Sigmoid colon (tissue), 7 donors: ENCODE results near the gene MBD4. TPM values are rescaled to one million over a fixed set of nuclear protein-coding genes. Genes with fewer than 3 reads are reported as not detected.
"Not testable (repeated sequence)": the region's sequence is repeated elsewhere in the genome, so short reads cannot be mapped to it uniquely, and the experiment has no call there.

ENCODE experiments used
- DNase-seq: peaks from one replicate; pipeline ENCODE4 v3.0.0-alpha.2; 2019
- H3K27ac ChIP-seq, 4 donors: fragments of 200-600 bp; sonication (generic); one replicate each; pipeline ENCODE4 v1.5.1; 2016 to 2019; ENCODE audit warnings: mild to moderate bottlenecking in 1 of 4
- H3K27me3 ChIP-seq, 3 donors: fragments of 200-600 bp; sonication (generic); one replicate each; pipeline ENCODE4 v1.5.1; 2019; ENCODE audit warnings: mild to moderate bottlenecking in 1 of 3
- H3K36me3 ChIP-seq, 4 donors: fragments of 200-600 bp; sonication (generic); one replicate each; pipeline ENCODE4 v1.5.1; 2016 to 2019
- H3K4me1 ChIP-seq, 4 donors: fragments of 200-600 bp; sonication (generic); one replicate each; pipeline ENCODE4 v1.5.1; 2017 to 2019
- H3K4me3 ChIP-seq, 4 donors: fragments of 200-600 bp; sonication (generic); one replicate each; pipeline ENCODE4 v1.5.1; 2017 to 2019; ENCODE audit warnings: mild to moderate bottlenecking in 2 of 4, moderate library complexity in 1 of 4
- H3K9me3 ChIP-seq, 4 donors: fragments of 200-600 bp in 3 of 4; sonication (generic) in 3 of 4; one replicate each; pipeline versions ENCODE4 v1.5.1 to v1.6.1; 2013 to 2019
- EP300 ChIP-seq, 4 donors: sonication (generic); formaldehyde crosslinking; IDR thresholded peaks; one replicate each; pipeline ENCODE4 v1.6.1; 2017; ENCODE audit warnings: antibody characterized with exemption in 4 of 4
- POLR2A ChIP-seq, 2 donors: fragments of 450-650 bp; IDR thresholded peaks; one replicate each; pipeline ENCODE4 v1.6.1; 2016; ENCODE audit warnings: antibody characterized with exemption in 2 of 2, mild to moderate bottlenecking in 2 of 2, moderate library complexity in 2 of 2
- POLR2AphosphoS5 ChIP-seq, 4 donors: sonication (generic); formaldehyde crosslinking; IDR thresholded peaks; one replicate each; pipeline ENCODE4 v1.6.1; 2017; ENCODE audit warnings: antibody characterized with exemption in 4 of 4
- WGBS, 2 donors: extraction: QIAGEN DNeasy Blood & Tissue Kit; methylation state at CpG; one replicate each; pipeline ENCODE4 v1.1.7; 2013; 5-methylcytosine and 5-hydroxymethylcytosine counted together
- intact Hi-C: fragments of 100-400 bp; cut with DNase I; formaldehyde crosslinking; loops from one replicate; pipeline ENCODE4 v1.15.1; 2023
- polyA plus RNA-seq, 3 donors: library from polyadenylated mRNA; stranded (reverse); fragments of 200-250 nt; gene quantifications; one replicate each; pipeline ENCODE4 v1.2.3, GENCODE V29; 2013
- total RNA-seq, 4 donors: library from RNA; depleted of rRNA; stranded (reverse); fragments of >200 nt; gene quantifications; one replicate each; pipeline ENCODE4 v1.1.0, GENCODE V29; 2016
- TF ChIP-seq, protein P1 (sequence below), 4 experiments: fragments of 450-650 bp in 3 of 4; fragments of 200-600 bp in 1 of 4; IDR thresholded peaks; one replicate each; pipeline ENCODE4 v1.5.1; 2016 to 2019; ENCODE audit warnings: antibody characterized with exemption in 4 of 4, mild to moderate bottlenecking in 3 of 4, moderate library complexity in 2 of 4
- donor health status: healthy with polysubstance abuse.
- donor health status: Bipolar disorder and iron deficiency.
- donor health status: healthy.

The MBD4 gene
- total and polyA plus RNA-seq, 7 donors: 11.8 to 21.6 (median 15.8) TPM

DNA sequence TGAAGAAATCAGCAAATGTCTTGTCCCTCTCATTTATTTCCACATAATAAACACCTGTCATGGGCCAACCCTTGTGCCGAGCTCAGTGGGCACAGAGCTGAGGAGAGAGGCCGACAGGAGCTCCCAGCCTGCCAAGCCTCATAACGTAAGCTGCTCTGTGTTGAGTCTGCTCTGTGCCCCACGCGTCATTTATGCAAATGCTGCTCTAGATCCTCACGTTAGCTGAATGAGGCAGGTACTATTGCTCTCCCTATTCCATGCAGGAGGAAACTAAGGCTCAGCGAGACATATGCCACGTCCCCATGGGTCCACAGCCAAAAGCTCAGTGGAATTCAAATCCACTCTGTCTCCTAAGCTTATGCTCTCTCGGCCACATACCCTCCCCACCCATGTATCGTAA, 52.8 kb downstream of the MBD4 start:
- peaks cover 0 to 44% (median 8%) of the 10 kb centered on the region in 4 donors for H3K36me3 ChIP-seq
- H3K27ac ChIP-seq: no peak overlapping the region
- H3K4me3 ChIP-seq: no peak overlapping the region
- peaks cover 0 to 12% (median 5%) of the 10 kb centered on the region in 4 donors for H3K4me1 ChIP-seq
- DNase-seq: no peak
- no peaks in the 10 kb centered on the region for H3K27me3 ChIP-seq
- TF ChIP-seq EP300 (IDR thresholded peaks at IDR 0.05) (no peak), POLR2AphosphoS5 (IDR thresholded peaks at IDR 0.05) (no peak), POLR2A (IDR thresholded peaks at IDR 0.05) (no peak)
- TF ChIP-seq, protein P1, sequence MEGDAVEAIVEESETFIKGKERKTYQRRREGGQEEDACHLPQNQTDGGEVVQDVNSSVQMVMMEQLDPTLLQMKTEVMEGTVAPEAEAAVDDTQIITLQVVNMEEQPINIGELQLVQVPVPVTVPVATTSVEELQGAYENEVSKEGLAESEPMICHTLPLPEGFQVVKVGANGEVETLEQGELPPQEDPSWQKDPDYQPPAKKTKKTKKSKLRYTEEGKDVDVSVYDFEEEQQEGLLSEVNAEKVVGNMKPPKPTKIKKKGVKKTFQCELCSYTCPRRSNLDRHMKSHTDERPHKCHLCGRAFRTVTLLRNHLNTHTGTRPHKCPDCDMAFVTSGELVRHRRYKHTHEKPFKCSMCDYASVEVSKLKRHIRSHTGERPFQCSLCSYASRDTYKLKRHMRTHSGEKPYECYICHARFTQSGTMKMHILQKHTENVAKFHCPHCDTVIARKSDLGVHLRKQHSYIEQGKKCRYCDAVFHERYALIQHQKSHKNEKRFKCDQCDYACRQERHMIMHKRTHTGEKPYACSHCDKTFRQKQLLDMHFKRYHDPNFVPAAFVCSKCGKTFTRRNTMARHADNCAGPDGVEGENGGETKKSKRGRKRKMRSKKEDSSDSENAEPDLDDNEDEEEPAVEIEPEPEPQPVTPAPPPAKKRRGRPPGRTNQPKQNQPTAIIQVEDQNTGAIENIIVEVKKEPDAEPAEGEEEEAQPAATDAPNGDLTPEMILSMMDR (IDR thresholded peaks at IDR 0.05): no peak
- intact Hi-C loops: no loop called here
- H3K9me3 ChIP-seq: no peaks in the 10 kb centered on the region
- WGBS, 2 donors: 95 to 97% methylated on average over 10 of the region's 10 CpGs

DNA sequence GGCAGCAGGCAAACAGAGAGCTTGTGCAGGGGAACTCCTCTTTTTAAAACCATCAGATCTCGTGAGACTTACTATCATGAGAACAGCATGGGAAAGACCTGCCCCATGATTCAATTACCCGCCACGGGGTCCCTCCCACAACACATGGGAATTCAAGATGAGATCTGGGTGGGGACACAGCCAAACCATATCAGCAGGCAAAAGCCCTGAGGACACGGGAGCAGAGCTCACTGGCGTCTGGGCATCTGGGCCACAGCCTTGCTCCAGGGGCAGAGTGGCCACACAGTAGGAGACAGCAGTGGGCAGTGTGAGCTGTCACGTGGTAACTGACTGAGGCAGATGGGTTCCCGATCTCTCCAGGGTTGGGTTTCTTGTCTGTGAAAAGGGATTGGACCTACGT, 54.2 kb downstream of the MBD4 start:
- H3K9me3 ChIP-seq, H3K27ac ChIP-seq, DNase-seq, intact Hi-C loops, H3K27me3 ChIP-seq, H3K4me3 ChIP-seq: not testable (repeated sequence)
- 91% methylated on average over 8 of the region's 8 CpGs for WGBS, 2 donors
- H3K36me3 ChIP-seq: peaks cover 0 to 29% (median 5%) of the 10 kb centered on the region in 4 donors
- peaks cover 0 to 12% (median 5%) of the 10 kb centered on the region in 4 donors for H3K4me1 ChIP-seq

DNA sequence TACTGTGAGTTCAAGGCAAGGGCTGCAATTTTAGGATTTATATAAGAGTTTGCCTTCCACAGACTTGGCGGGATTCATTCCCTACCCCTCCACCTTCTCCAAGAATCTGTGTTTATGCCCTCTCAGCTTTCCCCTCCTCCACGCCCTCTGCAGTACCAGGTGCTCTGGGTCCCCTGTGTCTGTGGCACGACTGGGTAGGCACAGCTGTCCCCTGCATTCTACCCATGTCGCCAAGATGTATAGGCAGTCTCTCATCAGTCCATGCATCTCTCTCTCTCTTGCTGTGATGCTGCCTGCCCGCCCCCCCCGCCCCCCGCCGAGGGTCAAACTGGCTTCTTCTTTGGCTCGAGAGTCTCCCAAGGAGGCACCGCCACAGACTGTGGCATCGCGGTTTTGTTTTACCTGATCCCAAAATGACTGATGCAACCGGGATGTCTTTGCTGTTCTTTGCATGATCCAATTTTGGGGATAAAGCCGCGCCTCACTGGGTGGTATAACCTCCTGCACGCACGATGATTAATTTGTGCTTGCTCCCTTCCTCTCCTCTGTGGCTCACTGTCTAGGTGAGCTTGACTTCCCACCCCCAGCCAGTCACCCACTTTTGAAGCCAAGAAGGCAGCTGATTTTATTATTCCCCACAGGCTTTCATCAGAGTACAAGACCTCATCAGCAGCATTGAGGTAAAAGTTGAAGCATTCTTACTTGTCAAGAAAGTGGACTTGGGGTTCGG, 55.0 kb downstream of the MBD4 start:
- intact Hi-C loops: no loop called here
- no peak overlapping the region for H3K4me3 ChIP-seq

DNA sequence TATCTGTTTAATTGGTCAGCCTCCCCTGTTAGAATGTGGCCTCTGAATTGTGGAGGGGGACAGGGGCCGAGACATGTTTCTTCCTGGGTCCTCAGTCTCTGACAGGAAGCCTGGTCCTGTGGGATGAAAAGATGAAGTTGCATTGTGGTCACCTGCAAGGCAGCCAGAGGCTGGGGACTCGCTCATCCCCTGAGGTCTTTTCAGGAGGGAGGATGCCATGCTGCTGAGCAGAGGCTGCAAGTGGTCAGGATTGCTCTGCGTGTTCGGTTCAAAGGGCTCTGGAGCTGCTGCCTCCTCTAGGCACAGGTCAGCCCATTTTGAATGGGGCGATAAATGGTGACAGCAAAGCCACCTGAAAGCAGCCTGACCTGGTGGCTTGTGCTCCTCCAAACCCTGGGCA, 55.6 kb downstream of the MBD4 start:
- intact Hi-C loops, H3K27me3 ChIP-seq, H3K4me1 ChIP-seq, H3K4me3 ChIP-seq, H3K27ac ChIP-seq, H3K9me3 ChIP-seq, DNase-seq: not testable (repeated sequence)
- peaks cover 0 to 18% (median 3%) of the 10 kb centered on the region in 4 donors for H3K36me3 ChIP-seq
- WGBS, 2 donors: 87 to 93% methylated on average over 5 of the region's 5 CpGs

More for the DNA sequence above, 55.0 kb downstream of the MBD4 start:
- Histone ChIP-seq H3K27ac (no peak overlapping the region), H3K9me3 (no peaks in the 10 kb centered on the region), H3K27me3 (no peaks in the 10 kb centered on the region), H3K4me1 (peaks cover 0 to 12% (median 5%) of the 10 kb centered on the region in 4 donors), H3K36me3 (peaks cover 0 to 25% (median 4%) of the 10 kb centered on the region in 4 donors)
- TF ChIP-seq POLR2AphosphoS5 (IDR thresholded peaks at IDR 0.05) (no peak), EP300 (IDR thresholded peaks at IDR 0.05) (no peak), POLR2A (IDR thresholded peaks at IDR 0.05) (no peak)
- TF ChIP-seq, protein P1 (IDR thresholded peaks at IDR 0.05): no peak
- DNase-seq: no peak
- 84 to 86% methylated on average over 18 of the region's 18 CpGs for WGBS, 2 donors

DNA sequence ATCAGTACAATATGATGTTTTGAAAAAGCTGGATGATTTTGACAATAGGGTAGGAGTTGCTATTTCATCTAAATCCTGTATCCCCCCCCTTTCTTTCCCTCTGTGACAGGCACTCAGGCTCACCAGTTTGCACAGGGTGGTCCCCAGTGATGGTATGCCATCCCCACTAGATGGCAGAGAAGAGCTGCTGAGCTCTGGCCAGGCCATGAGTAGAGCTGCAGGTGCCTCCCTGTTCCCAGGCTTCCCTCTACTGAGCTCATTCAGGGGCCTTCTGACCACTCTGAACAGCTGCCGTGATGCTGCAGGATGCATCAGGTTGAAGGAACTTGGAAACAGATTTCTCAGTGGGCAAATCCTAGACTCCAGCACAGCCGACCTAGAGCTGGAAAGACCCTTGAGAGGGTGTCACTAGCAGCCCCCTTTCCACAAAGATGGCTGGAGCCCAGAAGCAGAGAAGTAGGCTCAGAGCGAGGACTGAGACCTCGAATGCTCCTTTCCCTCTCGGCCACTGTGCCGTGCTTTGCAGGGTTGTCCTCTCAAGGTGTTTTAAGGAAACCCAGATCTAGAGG, 56.4 kb downstream of the MBD4 start:
- 64 to 70% methylated on average over 6 of the region's 6 CpGs for WGBS, 2 donors
- Histone ChIP-seq H3K27me3 (no peaks in the 10 kb centered on the region), H3K27ac (no peak overlapping the region), H3K36me3 (peaks cover 0 to 15% (median 3%) of the 10 kb centered on the region in 4 donors), H3K9me3 (no peaks in the 10 kb centered on the region), H3K4me1 (peaks cover 0 to 3% (median 0%) of the 10 kb centered on the region in 4 donors), H3K4me3 (no peak overlapping the region)
- intact Hi-C loops: no loop called here
- no peak for TF ChIP-seq EP300 (IDR thresholded peaks at IDR 0.05)
- TF ChIP-seq, protein P1 (IDR thresholded peaks at IDR 0.05): peak; percentile 28 to 55 (median 40)
- DNase-seq: no peak
